Fibroblast of lung (primary cell): ENCODE data around the gene FOSL2. TPM values are rescaled to one million over a fixed set of nuclear protein-coding genes. Genes with fewer than 3 reads are reported as not detected.

Experiments used
- DNase-seq, 2 donors: peaks; one replicate each; pipeline versions ENCODE4 v3.0.0 to v3.0.0-alpha.2; 2010; ENCODE audit warnings: low read depth in 2 of 2
- H2AFZ ChIP-seq: 2 replicates; pipeline ENCODE4 v1.5.1; 2012; ENCODE audit warnings: low read length, control low read depth, inconsistent platforms
- H3K27ac ChIP-seq: 2 replicates; pipeline ENCODE4 v1.5.1; 2011; ENCODE audit warnings: low read length, control low read depth; ENCODE audit not compliant: insufficient read depth
- H3K27me3 ChIP-seq: 2 replicates; pipeline ENCODE4 v1.5.1; 2011; ENCODE audit warnings: mild to moderate bottlenecking, low read length; ENCODE audit not compliant: control insufficient read depth, insufficient read depth
- H3K36me3 ChIP-seq: 2 replicates; pipeline ENCODE4 v1.5.1; 2011; ENCODE audit warnings: low read length; ENCODE audit not compliant: control insufficient read depth, insufficient read depth
- H3K4me1 ChIP-seq: 2 replicates; pipeline ENCODE4 v1.5.1; 2011; ENCODE audit warnings: low read length; ENCODE audit not compliant: control insufficient read depth, insufficient read depth; ENCODE audit errors: extremely low read depth
- H3K4me2 ChIP-seq: 2 replicates; pipeline ENCODE4 v1.5.1; 2011; ENCODE audit warnings: low read length, control low read depth; ENCODE audit not compliant: insufficient read depth; ENCODE audit errors: extremely low read depth
- H3K4me3 ChIP-seq, 4 experiments: fragments of 200-600 bp in 1 of 4; sonication (generic) in 1 of 4; replicated peaks in 1 of 4; 2 replicates each; pipeline ENCODE4 v1.5.1; 2011 to 2016; ENCODE audit warnings: low read length in 4 of 4, low read depth in 3 of 4, mild to moderate bottlenecking in 3 of 4, control low read depth in 2 of 4, inconsistent platforms in 1 of 4, mixed read lengths in 1 of 4; ENCODE audit not compliant: insufficient read depth in 1 of 4; ENCODE audit errors: control extremely low read depth in 1 of 4
- H3K79me2 ChIP-seq: 2 replicates; pipeline ENCODE4 v1.5.1; 2012; ENCODE audit warnings: mild to moderate bottlenecking, low read length, inconsistent platforms; ENCODE audit not compliant: control insufficient read depth, insufficient read depth
- H3K9ac ChIP-seq: 2 replicates; pipeline ENCODE4 v1.5.1; 2011; ENCODE audit warnings: mild to moderate bottlenecking, low read length, control low read depth; ENCODE audit not compliant: insufficient read depth
- H3K9me3 ChIP-seq: 2 replicates; pipeline ENCODE4 v1.5.1; 2012; ENCODE audit warnings: low read depth, low read length; ENCODE audit not compliant: control insufficient read depth, insufficient read depth
- H4K20me1 ChIP-seq: 2 replicates; pipeline ENCODE4 v1.5.1; 2011; ENCODE audit warnings: low read length; ENCODE audit not compliant: control insufficient read depth, insufficient read depth; ENCODE audit errors: extremely low read depth
- EZH2 ChIP-seq: IDR thresholded peaks from 2 replicates; pipeline ENCODE4 v1.5.1; 2012; ENCODE audit warnings: low read length, control low read depth, mild to moderate bottlenecking; ENCODE audit errors: missing control alignments
- polyA plus RNA-seq, 2 donors: library from polyadenylated mRNA; depleted of rRNA in 1 of 2; stranded (reverse) in 1 of 2; unstranded in 1 of 2; fragments of >200 nt; gene quantifications; 2 replicates each; pipeline ENCODE4 v1.2.1, GENCODE V29; 2011 to 2012; ENCODE audit warnings: missing spikeins in 1 of 2
- total RNA-seq: library from RNA; depleted of rRNA; stranded (reverse); fragments of >200 nt; gene quantifications from 2 replicates; pipeline ENCODE4 v1.2.1, GENCODE V29; 2014
- TF ChIP-seq, protein P1 (sequence below), 2 donors: IDR thresholded peaks in 1 of 2; conservative IDR thresholded peaks in 1 of 2; 1 replicate in 1 of 2; 2 replicates in 1 of 2; pipeline ENCODE4 v1.5.1; 2011 to 2012; ENCODE audit warnings: low read length in 2 of 2, control low read depth in 1 of 2, inconsistent platforms in 1 of 2, low read depth in 1 of 2, mild to moderate bottlenecking in 1 of 2

FOSL2 gene
- total and polyA plus RNA-seq, 2 donors (not counting 1 experiment from before 2014, with no cell fraction given) = 58.9 to 83.6 TPM

DNA sequence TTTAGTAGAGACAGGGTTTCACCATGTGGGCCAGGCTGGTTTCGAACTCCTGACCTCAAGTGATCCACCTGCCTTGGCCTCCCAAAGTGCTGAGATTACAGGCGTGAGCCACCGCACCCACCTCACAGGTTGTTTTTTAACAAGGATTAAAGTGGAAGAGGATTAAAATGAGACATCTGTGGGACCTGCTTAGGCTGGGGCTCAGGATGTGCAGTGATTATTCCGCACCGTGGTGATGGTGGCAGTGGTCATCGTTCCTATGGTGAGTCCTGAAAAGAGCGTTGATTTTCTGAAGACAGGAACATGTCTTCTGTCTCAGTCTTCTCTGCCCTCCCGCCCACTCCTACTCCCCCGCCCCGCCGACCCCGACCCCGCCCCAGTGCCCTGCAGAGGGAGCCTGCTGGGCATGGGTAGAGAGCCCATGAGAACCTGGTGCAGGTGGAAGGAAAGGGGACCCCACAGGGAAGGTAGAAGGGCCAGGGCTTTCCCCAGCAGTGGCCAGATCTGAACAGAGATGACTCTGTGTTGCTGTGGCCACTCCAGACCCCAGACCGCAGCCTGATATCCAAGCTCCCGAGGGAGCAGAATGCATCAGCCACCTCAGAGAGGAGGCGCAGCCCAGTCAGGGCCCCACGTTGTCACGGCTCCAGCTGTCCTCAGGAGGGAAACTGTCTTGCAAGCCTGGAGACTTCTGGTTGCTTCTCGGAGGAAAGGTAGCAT lies 34.5 kb upstream of the FOSL2 start:
- H3K4me2 ChIP-seq = no peak overlapping the region
- no peak overlapping the region for H3K9ac ChIP-seq
- no peak overlapping the region for H2AFZ ChIP-seq
- no peak overlapping the region for H3K4me3 ChIP-seq
- H3K9me3 ChIP-seq = no peaks in the 10 kb centered on the region
- no peak for DNase-seq
- H3K4me1 ChIP-seq = peaks cover 19% of the 10 kb centered on the region
- no peaks in the 10 kb centered on the region for H3K36me3 ChIP-seq
- TF ChIP-seq EZH2 = no peak
- TF ChIP-seq, protein P1, sequence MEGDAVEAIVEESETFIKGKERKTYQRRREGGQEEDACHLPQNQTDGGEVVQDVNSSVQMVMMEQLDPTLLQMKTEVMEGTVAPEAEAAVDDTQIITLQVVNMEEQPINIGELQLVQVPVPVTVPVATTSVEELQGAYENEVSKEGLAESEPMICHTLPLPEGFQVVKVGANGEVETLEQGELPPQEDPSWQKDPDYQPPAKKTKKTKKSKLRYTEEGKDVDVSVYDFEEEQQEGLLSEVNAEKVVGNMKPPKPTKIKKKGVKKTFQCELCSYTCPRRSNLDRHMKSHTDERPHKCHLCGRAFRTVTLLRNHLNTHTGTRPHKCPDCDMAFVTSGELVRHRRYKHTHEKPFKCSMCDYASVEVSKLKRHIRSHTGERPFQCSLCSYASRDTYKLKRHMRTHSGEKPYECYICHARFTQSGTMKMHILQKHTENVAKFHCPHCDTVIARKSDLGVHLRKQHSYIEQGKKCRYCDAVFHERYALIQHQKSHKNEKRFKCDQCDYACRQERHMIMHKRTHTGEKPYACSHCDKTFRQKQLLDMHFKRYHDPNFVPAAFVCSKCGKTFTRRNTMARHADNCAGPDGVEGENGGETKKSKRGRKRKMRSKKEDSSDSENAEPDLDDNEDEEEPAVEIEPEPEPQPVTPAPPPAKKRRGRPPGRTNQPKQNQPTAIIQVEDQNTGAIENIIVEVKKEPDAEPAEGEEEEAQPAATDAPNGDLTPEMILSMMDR (conservative IDR thresholded peaks at IDR 0.05 in 1 of 2, IDR thresholded peaks at IDR 0.05 in 1 of 2; ENCODE audit: low read depth in 1 of 2, low read length in 2 of 2) = no peak
- no peaks in the 10 kb centered on the region for H3K79me2 ChIP-seq
- H4K20me1 ChIP-seq = no peaks in the 10 kb centered on the region
- H3K27me3 ChIP-seq = no peaks in the 10 kb centered on the region
- no peak overlapping the region for H3K27ac ChIP-seq

DNA sequence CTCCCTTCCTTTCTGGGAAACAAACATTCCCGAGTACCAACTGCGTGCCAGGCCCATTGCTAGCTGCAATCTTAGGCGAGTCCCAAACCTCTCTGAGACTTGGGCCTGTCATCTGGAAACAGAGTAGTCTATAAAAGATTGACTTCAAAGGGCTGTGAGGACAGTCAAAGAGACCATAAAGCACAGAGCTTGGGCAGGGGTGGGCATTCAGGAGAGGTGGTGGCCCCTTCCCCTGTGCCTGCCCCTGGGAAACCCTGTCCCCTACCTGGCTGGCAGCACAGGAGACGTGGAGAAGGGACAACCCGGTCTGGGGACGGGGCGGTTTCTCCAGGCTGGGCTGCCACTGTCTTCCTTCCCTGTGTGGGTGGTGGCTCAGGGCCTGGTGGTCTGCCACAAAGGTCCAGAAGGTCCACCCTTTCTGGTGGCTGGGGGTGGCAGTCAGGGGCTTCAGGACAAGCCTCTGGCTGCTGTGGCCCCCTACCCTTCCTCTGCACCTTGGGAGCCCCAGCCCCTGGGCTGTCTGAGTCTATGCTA lies 33.9 kb upstream of the FOSL2 start:
- no peaks in the 10 kb centered on the region for H3K79me2 ChIP-seq
- no peaks in the 10 kb centered on the region for H3K27me3 ChIP-seq
- no peak for TF ChIP-seq EZH2
- no peak overlapping the region for H3K27ac ChIP-seq
- H4K20me1 ChIP-seq = no peaks in the 10 kb centered on the region
- DNase-seq = no peak
- no peaks in the 10 kb centered on the region for H3K36me3 ChIP-seq
- no peak overlapping the region for H3K9ac ChIP-seq
- H3K4me1 ChIP-seq = peaks cover 19% of the 10 kb centered on the region
- no peak overlapping the region for H3K4me2 ChIP-seq
- no peaks in the 10 kb centered on the region for H3K9me3 ChIP-seq
- H3K4me3 ChIP-seq = no peak overlapping the region
- H2AFZ ChIP-seq = no peak overlapping the region

DNA sequence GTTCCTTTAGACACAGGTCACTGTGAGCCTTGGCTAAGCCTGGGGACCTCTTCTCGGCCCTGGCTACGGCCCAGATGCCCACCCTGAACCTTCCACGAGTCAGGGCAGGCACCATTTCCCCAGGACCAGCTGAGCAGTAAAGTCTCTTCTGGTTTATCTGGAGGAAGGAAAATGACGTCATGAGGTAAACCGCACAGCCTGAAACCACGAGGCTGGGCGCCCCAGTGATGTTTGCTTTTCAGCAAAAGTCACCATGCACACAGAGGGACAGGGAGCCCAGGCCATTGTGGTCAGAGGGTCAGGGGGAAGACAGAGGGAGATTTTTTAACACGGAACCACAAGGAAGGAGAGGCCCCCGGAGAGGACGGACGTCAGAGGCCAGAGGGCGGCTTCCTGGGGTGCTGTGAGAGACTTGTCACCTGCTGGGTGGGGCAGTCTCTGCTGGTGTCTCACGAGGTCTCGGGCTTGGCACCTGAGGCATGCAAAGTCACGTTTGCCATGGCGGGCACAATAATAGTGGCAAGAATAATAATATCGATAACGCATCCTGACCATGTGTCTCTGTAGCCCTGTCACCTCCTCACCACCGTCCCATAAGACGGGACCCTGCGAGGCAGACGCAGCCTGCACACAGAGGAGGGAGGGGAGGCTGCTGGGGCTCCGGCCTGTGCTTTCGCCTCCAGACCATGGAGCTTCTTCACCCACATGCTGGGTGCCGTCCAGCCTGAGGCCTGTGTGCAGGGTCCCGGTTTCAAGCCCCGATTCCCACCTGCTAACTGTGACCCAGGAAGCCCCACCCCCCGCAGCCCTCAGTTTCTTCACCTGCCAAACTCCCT lies 33.2 kb upstream of the FOSL2 start:
- no peak overlapping the region for H2AFZ ChIP-seq
- peak; percentile 55 to 81 for DNase-seq

More for the DNA sequence above, 33.2 kb upstream of the FOSL2 start:
- no peaks in the 10 kb centered on the region for H3K9me3 ChIP-seq
- H3K9ac ChIP-seq = no peak overlapping the region
- no peak overlapping the region for H3K27ac ChIP-seq
- H4K20me1 ChIP-seq = no peaks in the 10 kb centered on the region
- TF ChIP-seq, protein P1 (conservative IDR thresholded peaks at IDR 0.05 in 1 of 2, IDR thresholded peaks at IDR 0.05 in 1 of 2; ENCODE audit: low read depth in 1 of 2, low read length in 2 of 2) = no peak
- TF ChIP-seq EZH2 = no peak
- H3K36me3 ChIP-seq = no peaks in the 10 kb centered on the region
- H3K4me2 ChIP-seq = no peak overlapping the region
- no peaks in the 10 kb centered on the region for H3K79me2 ChIP-seq
- no peaks in the 10 kb centered on the region for H3K27me3 ChIP-seq
- peaks cover 19% of the 10 kb centered on the region for H3K4me1 ChIP-seq
- no peak overlapping the region for H3K4me3 ChIP-seq
